ENCODE data around the gene ECHS1. TPM values are rescaled to one million over a fixed set of nuclear protein-coding genes. Genes with fewer than 3 reads are reported as not detected.
A peak's percentile ranks its signal among the peaks of the same experiment; 100 is the strongest.
"Not testable (repeated sequence)": the region's sequence is repeated elsewhere in the genome, so short reads cannot be mapped to it uniquely, and the experiment has no call there.

The ECHS1 gene
- total and polyA plus RNA-seq, 2 donors (not counting 1 experiment from before 2014, with no cell fraction given), result 19.3 to 29.5 TPM

DNA sequence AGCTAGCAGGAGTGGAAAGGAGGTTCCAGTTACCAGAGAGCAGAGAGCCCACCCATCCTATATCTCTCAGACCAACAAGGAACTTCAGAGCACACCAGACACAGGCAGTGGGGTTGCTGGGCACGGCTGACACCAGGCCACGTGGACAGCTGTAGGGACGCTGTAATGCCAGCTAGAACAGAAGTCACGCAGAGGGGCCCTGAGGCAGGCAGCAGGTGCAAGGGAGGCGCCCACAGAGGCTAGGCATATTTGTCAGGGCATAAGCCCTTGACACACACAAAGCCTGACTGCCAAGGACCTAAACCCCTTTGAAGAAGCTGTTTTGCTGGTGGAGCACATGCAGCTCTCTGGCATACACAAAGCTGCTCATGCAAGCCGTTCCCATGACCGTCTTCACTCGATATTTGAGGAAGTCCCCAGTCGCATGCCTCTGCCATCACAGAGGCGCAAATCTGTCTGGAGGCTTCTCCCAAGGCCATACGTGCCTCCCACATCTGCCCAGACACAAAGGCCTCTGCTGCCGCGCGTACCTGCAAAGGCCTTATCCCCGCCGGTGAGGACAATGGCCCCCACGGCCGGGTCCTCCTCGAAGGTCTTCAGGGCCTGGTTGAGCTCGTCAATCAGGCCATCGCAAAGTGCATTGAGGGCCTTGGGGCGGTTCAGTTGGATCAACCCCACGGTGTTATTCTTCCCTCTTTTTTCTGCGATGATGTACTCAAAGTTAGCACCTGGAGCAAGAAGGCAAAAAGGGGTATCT is 2.9 kb downstream of the ECHS1 start:
- Mint-ChIP-seq H3K9me3 (ENCODE audit: insufficient read depth) (no peaks in the 10 kb centered on the region), H3K27me3 (no peaks in the 10 kb centered on the region), H3K4me1 (peaks cover 15% of the 10 kb centered on the region), H3K27ac (no peak overlapping the region), H3K4me3 (peak overlapping the region; percentile 21)
- Histone ChIP-seq H3K9ac (ENCODE audit: low read length) (no peak overlapping the region), H3K4me1 (ENCODE audit: control insufficient read depth in 2 of 2, insufficient read depth in 2 of 2, low read length in 2 of 2) (peaks cover 10 to 18% of the 10 kb centered on the region in 2 donors), H3K27me3 (replicated peaks in 1 of 4; ENCODE audit: control extremely low read depth in 1 of 4, control insufficient read depth in 3 of 4, insufficient read depth in 4 of 4, low read length in 3 of 4) (no peaks in the 10 kb centered on the region), H3K4me2 (replicated peaks; ENCODE audit: low read depth, low read length, poor library complexity, severe bottlenecking) (no peak overlapping the region), H3K27ac (ENCODE audit: low read length in 2 of 2) (no peak overlapping the region), H3K79me2 (ENCODE audit: control insufficient read depth, insufficient read depth, low read length) (no peaks in the 10 kb centered on the region), H3K4me3 (ENCODE audit: control extremely low read depth in 1 of 5, extremely low read depth in 1 of 5, insufficient read depth in 1 of 5, low read depth in 2 of 5, low read length in 4 of 5) (no peak overlapping the region), H4K20me1 (ENCODE audit: control insufficient read depth, insufficient read depth, low read length, poor library complexity, severe bottlenecking) (peaks cover 5% of the 10 kb centered on the region), H2AFZ (ENCODE audit: insufficient read depth, low read depth, low read length, poor library complexity, severe bottlenecking) (no peak overlapping the region), H3K9me3 (ENCODE audit: control extremely low read depth in 1 of 3, control insufficient read depth in 2 of 3, insufficient read depth in 1 of 3, low read length in 2 of 3) (no peaks in the 10 kb centered on the region), H3K36me3 (replicated peaks in 1 of 2; ENCODE audit: control extremely low read depth in 1 of 2, control insufficient read depth in 1 of 2, extremely low read depth in 1 of 2, insufficient read depth in 2 of 2, low read length in 1 of 2) (peaks cover 0 to 43% of the 10 kb centered on the region in 2 experiments)
- ATAC-seq (ENCODE audit: low read depth) (no peak), DNase-seq (no peak)
- TF ChIP-seq EZH2 (IDR thresholded peaks at IDR 0.05; ENCODE audit: borderline replicate concordance, insufficient read depth, low read depth, low read length, poor library complexity, severe bottlenecking), result no peak
- TF ChIP-seq, protein P1, sequence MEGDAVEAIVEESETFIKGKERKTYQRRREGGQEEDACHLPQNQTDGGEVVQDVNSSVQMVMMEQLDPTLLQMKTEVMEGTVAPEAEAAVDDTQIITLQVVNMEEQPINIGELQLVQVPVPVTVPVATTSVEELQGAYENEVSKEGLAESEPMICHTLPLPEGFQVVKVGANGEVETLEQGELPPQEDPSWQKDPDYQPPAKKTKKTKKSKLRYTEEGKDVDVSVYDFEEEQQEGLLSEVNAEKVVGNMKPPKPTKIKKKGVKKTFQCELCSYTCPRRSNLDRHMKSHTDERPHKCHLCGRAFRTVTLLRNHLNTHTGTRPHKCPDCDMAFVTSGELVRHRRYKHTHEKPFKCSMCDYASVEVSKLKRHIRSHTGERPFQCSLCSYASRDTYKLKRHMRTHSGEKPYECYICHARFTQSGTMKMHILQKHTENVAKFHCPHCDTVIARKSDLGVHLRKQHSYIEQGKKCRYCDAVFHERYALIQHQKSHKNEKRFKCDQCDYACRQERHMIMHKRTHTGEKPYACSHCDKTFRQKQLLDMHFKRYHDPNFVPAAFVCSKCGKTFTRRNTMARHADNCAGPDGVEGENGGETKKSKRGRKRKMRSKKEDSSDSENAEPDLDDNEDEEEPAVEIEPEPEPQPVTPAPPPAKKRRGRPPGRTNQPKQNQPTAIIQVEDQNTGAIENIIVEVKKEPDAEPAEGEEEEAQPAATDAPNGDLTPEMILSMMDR (IDR thresholded peaks at IDR 0.05), result no peak
- CTCF ChIA-PET, result interaction anchor here (1.0 kb wide), 1 partner anchor 11 kb away, joined by 3 read pairs; no protein-coding TSS in a partner anchor
- POLR2A ChIA-PET, result no interaction called here
- intact Hi-C loops (cut with micrococcal nuclease), result loop anchor here (5.0 kb wide), 1 partner anchor 108 kb away; no protein-coding TSS in a partner anchor
- 93% methylated on average over 23 of the region's 24 CpGs for WGBS (ENCODE audit: insufficient coverage)

DNA sequence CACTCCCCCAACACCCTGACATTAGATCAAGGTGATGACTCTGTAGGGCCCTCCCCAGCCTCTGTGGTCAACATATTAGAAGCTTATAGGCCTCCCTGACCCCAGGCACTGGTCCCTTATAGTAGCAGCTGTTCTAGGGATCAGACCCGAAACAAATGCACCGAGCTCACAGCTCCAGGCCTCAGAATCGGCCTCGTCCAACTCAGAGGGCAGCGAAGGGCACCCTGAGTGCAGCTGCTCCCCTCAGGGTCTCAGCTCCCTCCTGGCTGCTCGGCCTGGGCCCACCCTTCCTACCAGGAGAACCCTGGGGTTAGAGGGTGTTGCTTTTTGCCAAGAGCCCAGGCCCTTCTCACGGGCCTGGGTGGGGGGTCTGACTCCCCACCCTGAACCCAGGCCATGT is 5.0 kb downstream of the ECHS1 start:
- DNase-seq (no peak), ATAC-seq (ENCODE audit: low read depth) (no peak)
- Histone ChIP-seq H3K9me3 (ENCODE audit: control extremely low read depth in 1 of 3, control insufficient read depth in 2 of 3, insufficient read depth in 1 of 3, low read length in 2 of 3) (no peaks in the 10 kb centered on the region), H3K4me2 (replicated peaks; ENCODE audit: low read depth, low read length, poor library complexity, severe bottlenecking) (no peak overlapping the region), H3K36me3 (replicated peaks in 1 of 2; ENCODE audit: control extremely low read depth in 1 of 2, control insufficient read depth in 1 of 2, extremely low read depth in 1 of 2, insufficient read depth in 2 of 2, low read length in 1 of 2) (peaks cover 0 to 47% of the 10 kb centered on the region in 2 experiments), H4K20me1 (ENCODE audit: control insufficient read depth, insufficient read depth, low read length, poor library complexity, severe bottlenecking) (peaks cover 5% of the 10 kb centered on the region), H3K27me3 (replicated peaks in 1 of 4; ENCODE audit: control extremely low read depth in 1 of 4, control insufficient read depth in 3 of 4, insufficient read depth in 4 of 4, low read length in 3 of 4) (no peaks in the 10 kb centered on the region), H2AFZ (ENCODE audit: insufficient read depth, low read depth, low read length, poor library complexity, severe bottlenecking) (no peak overlapping the region), H3K4me1 (ENCODE audit: control insufficient read depth in 2 of 2, insufficient read depth in 2 of 2, low read length in 2 of 2) (peaks cover 4 to 9% of the 10 kb centered on the region in 2 donors), H3K79me2 (ENCODE audit: control insufficient read depth, insufficient read depth, low read length) (no peaks in the 10 kb centered on the region), H3K4me3 (ENCODE audit: control extremely low read depth in 1 of 5, extremely low read depth in 1 of 5, insufficient read depth in 1 of 5, low read depth in 2 of 5, low read length in 4 of 5) (no peak overlapping the region), H3K9ac (ENCODE audit: low read length) (no peak overlapping the region), H3K27ac (ENCODE audit: low read length in 2 of 2) (no peak overlapping the region)
- ChIA-PET CTCF (interaction anchor here (0.9 kb wide), 1 partner anchor 39 kb away, joined by 3 read pairs; no protein-coding TSS in a partner anchor), POLR2A (no interaction called here)
- Mint-ChIP-seq H3K27ac (no peak overlapping the region), H3K4me1 (peaks cover 5% of the 10 kb centered on the region), H3K4me3 (no peak overlapping the region), H3K27me3 (no peaks in the 10 kb centered on the region), H3K9me3 (ENCODE audit: insufficient read depth) (no peaks in the 10 kb centered on the region)
- intact Hi-C loops (cut with micrococcal nuclease), result no loop called here
- 98% methylated on average over 7 of the region's 7 CpGs for WGBS (ENCODE audit: insufficient coverage)
- TF ChIP-seq, protein P1 (IDR thresholded peaks at IDR 0.05), result no peak
- no peak for TF ChIP-seq EZH2 (IDR thresholded peaks at IDR 0.05; ENCODE audit: borderline replicate concordance, insufficient read depth, low read depth, low read length, poor library complexity, severe bottlenecking)

DNA sequence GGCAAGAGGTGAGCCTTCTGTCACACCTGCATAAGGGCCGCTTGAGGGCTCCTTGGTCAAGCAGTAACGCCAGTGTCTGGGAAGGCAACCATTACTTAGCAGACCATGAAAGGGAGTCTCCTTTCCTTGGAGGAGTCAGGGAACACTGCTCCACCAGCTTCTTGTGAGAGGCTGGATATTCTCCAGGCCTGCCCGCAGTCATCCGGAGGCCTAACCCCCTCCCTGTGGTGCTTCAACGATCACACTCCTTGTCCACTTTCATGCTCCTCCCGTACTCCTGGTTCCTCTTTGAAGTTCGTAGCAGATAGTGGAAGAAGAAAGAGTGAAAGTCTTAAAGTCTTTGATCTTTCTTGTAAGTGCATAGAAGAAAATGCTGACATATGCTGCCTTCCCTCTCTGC is 5.7 kb downstream of the ECHS1 start:
- H3K4me1 Mint-ChIP-seq; H3K9me3 Mint-ChIP-seq (ENCODE audit: insufficient read depth); ATAC-seq (ENCODE audit: low read depth); H3K27ac Mint-ChIP-seq; H3K4me3 Mint-ChIP-seq; H3K9me3 ChIP-seq (ENCODE audit: control extremely low read depth in 1 of 3, control insufficient read depth in 2 of 3, insufficient read depth in 1 of 3, low read length in 2 of 3); H3K4me1 ChIP-seq (ENCODE audit: control insufficient read depth in 2 of 2, insufficient read depth in 2 of 2, low read length in 2 of 2); H3K27me3 Mint-ChIP-seq; H3K79me2 ChIP-seq (ENCODE audit: control insufficient read depth, insufficient read depth, low read length); intact Hi-C loops (cut with micrococcal nuclease); H2AFZ ChIP-seq (ENCODE audit: insufficient read depth, low read depth, low read length, poor library complexity, severe bottlenecking); H3K4me2 ChIP-seq (replicated peaks; ENCODE audit: low read depth, low read length, poor library complexity, severe bottlenecking); H3K27me3 ChIP-seq (replicated peaks in 1 of 4; ENCODE audit: control extremely low read depth in 1 of 4, control insufficient read depth in 3 of 4, insufficient read depth in 4 of 4, low read length in 3 of 4); H3K27ac ChIP-seq (ENCODE audit: low read length in 2 of 2); H3K9ac ChIP-seq (ENCODE audit: low read length); H4K20me1 ChIP-seq (ENCODE audit: control insufficient read depth, insufficient read depth, low read length, poor library complexity, severe bottlenecking); POLR2A ChIA-PET; DNase-seq; H3K4me3 ChIP-seq (ENCODE audit: control extremely low read depth in 1 of 5, extremely low read depth in 1 of 5, insufficient read depth in 1 of 5, low read depth in 2 of 5, low read length in 4 of 5): not testable (repeated sequence)
- CTCF ChIA-PET, result interaction anchor here (0.9 kb wide), 1 partner anchor 38 kb away, joined by 3 read pairs; no protein-coding TSS in a partner anchor
- WGBS (ENCODE audit: insufficient coverage), result no CpG with 5 or more reads among the region's 7 CpGs
- peaks cover 0 to 50% of the 10 kb centered on the region in 2 experiments for H3K36me3 ChIP-seq (replicated peaks in 1 of 2; ENCODE audit: control extremely low read depth in 1 of 2, control insufficient read depth in 1 of 2, extremely low read depth in 1 of 2, insufficient read depth in 2 of 2, low read length in 1 of 2)

Data from B cell (primary cell).